OCI-LY1 (cell line): Measurements from ENCODE around the gene LRRC4B.

Experiments
- H2AFZ ChIP-seq: fragments of 200-600 bp; sonication (generic), shearing (Covaris generic); 2 replicates; pipeline ENCODE4 v1.6.0; 2014; ENCODE audit warnings: antibody characterized with exemption, mild to moderate bottlenecking, low read length
- H3F3A ChIP-seq: fragments of 200-600 bp; sonication (generic), shearing (Covaris generic); 2 replicates; pipeline ENCODE4 v1.6.0; 2014; ENCODE audit warnings: mild to moderate bottlenecking, antibody characterized with exemption, low read length, moderate library complexity; ENCODE audit not compliant: insufficient read depth
- H3K27ac ChIP-seq: fragments of 200-600 bp; sonication (generic); 2 replicates; pipeline ENCODE4 v1.5.1; 2014; ENCODE audit warnings: low read length, mixed run types, mild to moderate bottlenecking, low read depth; ENCODE audit not compliant: poor library complexity, severe bottlenecking
- H3K27me3 ChIP-seq: fragments of 200-600 bp; sonication (generic); 2 replicates; pipeline ENCODE4 v1.6.0; 2014; ENCODE audit warnings: antibody characterized with exemption, mild to moderate bottlenecking, low read length, moderate library complexity; ENCODE audit not compliant: insufficient read depth
- H3K36me3 ChIP-seq: fragments of 200-600 bp; sonication (generic); 2 replicates; pipeline ENCODE4 v1.6.1; 2014; ENCODE audit warnings: mild to moderate bottlenecking, antibody characterized with exemption, low read length, moderate library complexity, mixed read lengths; ENCODE audit not compliant: insufficient read depth
- H3K4me1 ChIP-seq: fragments of 200-600 bp; sonication (generic); 2 replicates; pipeline ENCODE4 v1.5.1; 2014; ENCODE audit warnings: mild to moderate bottlenecking, low read length, moderate library complexity; ENCODE audit not compliant: insufficient read depth, severe bottlenecking
- H3K4me2 ChIP-seq: fragments of 200-600 bp; sonication (generic), shearing (Covaris generic); 2 replicates; pipeline ENCODE4 v1.6.1; 2014; ENCODE audit warnings: low read length
- H3K4me3 ChIP-seq: fragments of 200-600 bp; sonication (generic); 2 replicates; pipeline ENCODE4 v1.5.1; 2014; ENCODE audit warnings: low read length, low read depth, mild to moderate bottlenecking, mixed read lengths; ENCODE audit not compliant: poor library complexity, severe bottlenecking
- H3K79me2 ChIP-seq: fragments of 200-600 bp; shearing (Covaris generic); 2 replicates; pipeline ENCODE4 v1.6.1; 2016; ENCODE audit warnings: mixed run types, low read length, mixed read lengths; ENCODE audit not compliant: insufficient read depth
- H3K9ac ChIP-seq: fragments of 200-600 bp; sonication (generic), shearing (Covaris generic); 2 replicates; pipeline ENCODE4 v1.6.1; 2014; ENCODE audit warnings: mild to moderate bottlenecking, low read length, mixed read lengths
- H3K9me2 ChIP-seq: fragments of 200-600 bp; sonication (generic), shearing (Covaris generic); 2 replicates; pipeline ENCODE4 v1.6.1; 2014; ENCODE audit warnings: low read depth, mild to moderate bottlenecking, low read length, mixed read lengths
- H3K9me3 ChIP-seq: fragments of 200-600 bp; shearing (Covaris generic); 2 replicates; pipeline ENCODE4 v1.6.1; 2014; ENCODE audit warnings: low read length, mixed read lengths
- H4K20me1 ChIP-seq: fragments of 200-600 bp; sonication (generic), shearing (Covaris generic); 2 replicates; pipeline ENCODE4 v1.6.0; 2016; ENCODE audit warnings: mild to moderate bottlenecking, low read length; ENCODE audit not compliant: insufficient read depth
- EZH2 ChIP-seq: fragments of 200-600 bp; sonication (generic), shearing (Covaris generic); IDR thresholded peaks from 2 replicates; pipeline ENCODE4 v1.8.0; 2017; ENCODE audit warnings: borderline replicate concordance, mixed run types, mild to moderate bottlenecking, antibody characterized with exemption, low read length, moderate library complexity, mixed read lengths
- TF ChIP-seq, protein P1 (sequence below): fragments of 200-600 bp; sonication (generic), shearing (Covaris generic); IDR thresholded peaks from 2 replicates; pipeline ENCODE4 v1.5.1; 2017; ENCODE audit warnings: mild to moderate bottlenecking, antibody characterized with exemption, low read length, moderate library complexity, mixed read lengths

The LRRC4B gene

GRCh38 chr19:50511069-50511822 lies 57.0 kb downstream of the LRRC4B start, which contains the start of gene JOSD2:
Gene JOSD2 (minus strand): TSS chr19:50511191. CDS start chr19:50510431, 760 bp downstream.
- H3K4me3 ChIP-seq = peak within 1 kb of the TSS; percentile 67
- peak within 1 kb of the TSS; percentile 76 for H3K9ac ChIP-seq
- no peaks in the 10 kb centered on the region for H3K79me2 ChIP-seq
- TF ChIP-seq EZH2 = no peak
- TF ChIP-seq, protein P1, sequence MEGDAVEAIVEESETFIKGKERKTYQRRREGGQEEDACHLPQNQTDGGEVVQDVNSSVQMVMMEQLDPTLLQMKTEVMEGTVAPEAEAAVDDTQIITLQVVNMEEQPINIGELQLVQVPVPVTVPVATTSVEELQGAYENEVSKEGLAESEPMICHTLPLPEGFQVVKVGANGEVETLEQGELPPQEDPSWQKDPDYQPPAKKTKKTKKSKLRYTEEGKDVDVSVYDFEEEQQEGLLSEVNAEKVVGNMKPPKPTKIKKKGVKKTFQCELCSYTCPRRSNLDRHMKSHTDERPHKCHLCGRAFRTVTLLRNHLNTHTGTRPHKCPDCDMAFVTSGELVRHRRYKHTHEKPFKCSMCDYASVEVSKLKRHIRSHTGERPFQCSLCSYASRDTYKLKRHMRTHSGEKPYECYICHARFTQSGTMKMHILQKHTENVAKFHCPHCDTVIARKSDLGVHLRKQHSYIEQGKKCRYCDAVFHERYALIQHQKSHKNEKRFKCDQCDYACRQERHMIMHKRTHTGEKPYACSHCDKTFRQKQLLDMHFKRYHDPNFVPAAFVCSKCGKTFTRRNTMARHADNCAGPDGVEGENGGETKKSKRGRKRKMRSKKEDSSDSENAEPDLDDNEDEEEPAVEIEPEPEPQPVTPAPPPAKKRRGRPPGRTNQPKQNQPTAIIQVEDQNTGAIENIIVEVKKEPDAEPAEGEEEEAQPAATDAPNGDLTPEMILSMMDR = no peak
- H3K36me3 ChIP-seq = no peaks in the 10 kb centered on the region
- no peaks in the 10 kb centered on the region for H4K20me1 ChIP-seq
- no peaks in the 10 kb centered on the region for H3K9me2 ChIP-seq
- no peak within 1 kb of the TSS for H3K27ac ChIP-seq
- H3K27me3 ChIP-seq = no peaks in the 10 kb centered on the region
- peak within 1 kb of the TSS; percentile 80 for H3K4me2 ChIP-seq
- peak within 1 kb of the TSS; percentile 34; the same call in 1 of the 2 replicates for H2AFZ ChIP-seq
- peaks cover 14% of the 10 kb centered on the region for H3K4me1 ChIP-seq
- H3F3A ChIP-seq = no peaks in the 10 kb centered on the region
- H3K9me3 ChIP-seq = no peaks in the 10 kb centered on the region

- H3K9me2 ChIP-seq = no peaks in the 10 kb centered on the region
- H3K4me2 ChIP-seq = peak overlapping the region; percentile 80
- no peak for TF ChIP-seq EZH2
- TF ChIP-seq, protein P1 = no peak
- no peaks in the 10 kb centered on the region for H3K36me3 ChIP-seq
- H3K9me3 ChIP-seq = no peaks in the 10 kb centered on the region
- no peaks in the 10 kb centered on the region for H3F3A ChIP-seq
- H3K4me1 ChIP-seq = peaks cover 14% of the 10 kb centered on the region
- peak overlapping the region; percentile 67 for H3K4me3 ChIP-seq
- H3K27ac ChIP-seq = no peak overlapping the region
- no peaks in the 10 kb centered on the region for H3K27me3 ChIP-seq
- H3K9ac ChIP-seq = peak overlapping the region; percentile 45; the same call in 1 of the 2 replicates
- no peaks in the 10 kb centered on the region for H4K20me1 ChIP-seq
- no peak overlapping the region for H2AFZ ChIP-seq
- no peaks in the 10 kb centered on the region for H3K79me2 ChIP-seq
Observed at GRCh38 chr19:50510700-50511068, 57.6 kb downstream of the LRRC4B start.

- TF ChIP-seq, protein P1 = no peak
- TF ChIP-seq EZH2 = no peak
- no peak overlapping the region for H2AFZ ChIP-seq
- H4K20me1 ChIP-seq = no peaks in the 10 kb centered on the region
- peak overlapping the region; percentile 80 for H3K4me2 ChIP-seq
- H3K36me3 ChIP-seq = no peaks in the 10 kb centered on the region
- no peaks in the 10 kb centered on the region for H3K9me2 ChIP-seq
- no peak overlapping the region; the same call in 1 of the 2 replicates for H3K9ac ChIP-seq
- no peaks in the 10 kb centered on the region for H3K79me2 ChIP-seq
- H3K27ac ChIP-seq = no peak overlapping the region
- no peaks in the 10 kb centered on the region for H3K27me3 ChIP-seq
- H3K9me3 ChIP-seq = no peaks in the 10 kb centered on the region
- H3F3A ChIP-seq = no peaks in the 10 kb centered on the region
- H3K4me1 ChIP-seq = peaks cover 14% of the 10 kb centered on the region
- peak overlapping the region; percentile 67 for H3K4me3 ChIP-seq
Observed at GRCh38 chr19:50510121-50510670, 58.0 kb downstream of the LRRC4B start.
